ENCODE results near the gene CABP1. TPM values are rescaled to one million over a fixed set of nuclear protein-coding genes. Genes with fewer than 3 reads are reported as not detected.

CABP1 gene
- total and polyA plus RNA-seq, 10 of the 15 experiments (the other 5 are each of a cell fraction or from before 2014, with no cell fraction given), result 0.16 to 2.4 (median 0.80) TPM; not detected in 2

DNA sequence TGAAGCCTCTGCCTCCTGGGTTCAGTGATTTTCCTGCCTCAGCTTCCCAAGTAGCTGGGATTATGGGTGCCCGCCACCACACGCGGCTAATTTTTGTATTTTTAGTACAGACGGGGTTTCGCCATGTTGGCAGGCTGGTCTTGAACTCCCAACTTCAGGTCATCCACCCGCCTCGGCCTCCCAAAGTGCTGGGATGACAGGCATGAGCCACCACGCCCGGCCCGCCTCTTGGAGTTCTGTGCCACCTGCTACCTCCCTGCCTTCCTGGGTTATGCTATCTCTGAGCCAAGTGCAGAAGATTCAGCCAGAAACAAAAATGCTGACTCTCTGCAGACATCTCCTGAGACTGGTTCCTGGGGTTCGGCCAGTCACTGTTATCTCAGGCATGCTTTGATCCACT, 13.2 kb downstream of the CABP1 start:
- Histone ChIP-seq H3K79me2 (ENCODE audit: control insufficient read depth, insufficient read depth, low read length) (no peaks in the 10 kb centered on the region), H3K4me3 (no peak overlapping the region), H3K9ac (ENCODE audit: control insufficient read depth, insufficient read depth, low read length) (no peak overlapping the region), H3K36me3 (ENCODE audit: control insufficient read depth in 2 of 2, insufficient read depth in 2 of 2, low read length in 1 of 2) (no peaks in the 10 kb centered on the region), H3K4me1 (ENCODE audit: control insufficient read depth, insufficient read depth, low read length) (peaks cover 13% of the 10 kb centered on the region), H4K20me1 (ENCODE audit: control insufficient read depth, insufficient read depth) (no peaks in the 10 kb centered on the region), H3K27me3 (replicated peaks in 1 of 2; ENCODE audit: control insufficient read depth in 2 of 2, insufficient read depth in 2 of 2, low read length in 1 of 2) (no peaks in the 10 kb centered on the region), H3K9me3 (replicated peaks; ENCODE audit: control insufficient read depth, insufficient read depth, low read length) (no peaks in the 10 kb centered on the region), H3K4me2 (ENCODE audit: control insufficient read depth, insufficient read depth) (no peak overlapping the region), H3K27ac (ENCODE audit: control insufficient read depth, insufficient read depth) (no peak overlapping the region), H2AFZ (ENCODE audit: control insufficient read depth, low read depth, low read length) (no peak overlapping the region)
- no peak for DNase-seq (ENCODE audit: low read depth, low spot score)
- no peak for FAIRE-seq
- intact Hi-C loops (cut with micrococcal nuclease; ENCODE audit: unreplicated experiment), result no loop called here
- BruUV-seq (replicated peaks), result no TSS peak
- ATAC-seq, result no peak
- RAD21 ChIA-PET (ENCODE audit: unreplicated experiment), result interaction anchor here (1.0 to 7.3 kb wide), 3 partner anchors 24 to 318 kb away, joined by 3 to 77 read pairs (median 3); no protein-coding TSS in a partner anchor
- CTCF ChIA-PET, result interaction anchor here (1.5 to 14.4 kb wide), 4 partner anchors 13 to 318 kb away, joined by 4 to 454 read pairs (median 95); partner anchors contain the start of gene MLEC
- TF ChIP-seq, protein P1, sequence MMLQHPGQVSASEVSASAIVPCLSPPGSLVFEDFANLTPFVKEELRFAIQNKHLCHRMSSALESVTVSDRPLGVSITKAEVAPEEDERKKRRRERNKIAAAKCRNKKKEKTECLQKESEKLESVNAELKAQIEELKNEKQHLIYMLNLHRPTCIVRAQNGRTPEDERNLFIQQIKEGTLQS (IDR thresholded peaks at IDR 0.05; ENCODE audit: borderline replicate concordance, extremely low read depth, low read depth, low read length), result no peak
- TF ChIP-seq SREBF2 (IDR thresholded peaks at IDR 0.05; ENCODE audit: low read length), result no peak
- POLR2A ChIA-PET, result interaction anchor here (1.8 kb wide), 1 partner anchor 16 kb away, joined by 8 read pairs; no protein-coding TSS in a partner anchor
- WGBS (ENCODE audit: insufficient coverage, insufficient replicate concordance, low lambda C conversion rate, missing lambda C conversion rate), result 93% methylated on average over 11 of the region's 11 CpGs
- SMC1A ChIA-PET (ENCODE audit: uncharacterized antibody, unreplicated experiment), result interaction anchor here (1.2 to 7.5 kb wide), 4 partner anchors 10 to 34 kb away, joined by 4 to 132 read pairs (median 6); partner anchors contain the start of gene MLEC
- in situ Hi-C loops (cut with MboI), result no loop called here

DNA sequence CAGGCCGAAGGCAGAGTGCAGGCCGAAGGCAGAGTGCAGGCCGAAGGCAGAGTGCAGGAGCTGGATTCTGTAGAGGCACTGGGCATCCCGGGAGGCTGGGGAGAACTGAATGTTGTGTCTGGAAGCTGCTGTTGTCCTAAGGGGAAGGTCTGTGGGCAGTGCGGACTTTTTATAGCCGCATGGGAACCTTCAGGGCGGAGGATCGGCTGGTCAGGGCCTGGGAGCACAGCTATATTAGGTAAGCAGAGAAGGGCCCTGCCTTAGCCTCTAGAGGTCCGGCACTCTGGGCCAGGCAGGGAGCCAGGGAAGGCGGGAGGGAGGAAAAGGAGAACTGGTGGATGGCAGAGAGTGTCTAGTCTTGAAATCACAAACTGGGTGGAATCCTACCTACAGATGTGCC, 14.2 kb downstream of the CABP1 start:
- ChIA-PET POLR2A (interaction anchor here (0.5 to 0.6 kb wide), 2 partner anchors 9 to 411 kb away, joined by 3 read pairs; no protein-coding TSS in a partner anchor), RAD21 (ENCODE audit: unreplicated experiment) (interaction anchor here (1.0 to 1.7 kb wide), 2 partner anchors 35 to 317 kb away, joined by 3 read pairs; no protein-coding TSS in a partner anchor), CTCF (interaction anchor here (0.6 to 9.9 kb wide), 2 partner anchors 12 to 28 kb away, joined by 3 to 184 read pairs; no protein-coding TSS in a partner anchor), SMC1A (ENCODE audit: uncharacterized antibody, unreplicated experiment) (interaction anchor here (1.2 kb wide), 2 partner anchors 9 to 24 kb away, joined by 4 read pairs; no protein-coding TSS in a partner anchor)
- no peak for TF ChIP-seq POLR2A (IDR thresholded peaks at IDR 0.05; ENCODE audit: low read depth, low read length)
- TF ChIP-seq KAT2A (conservative IDR thresholded peaks at IDR 0.05; ENCODE audit: control insufficient read depth, low read depth, low read length), result no peak
- H3K9ac ChIP-seq (ENCODE audit: control insufficient read depth, insufficient read depth, low read length), result no peak overlapping the region
- DNase-seq (ENCODE audit: low read depth, low spot score), result no peak
- no peaks in the 10 kb centered on the region for H3K9me3 ChIP-seq (replicated peaks; ENCODE audit: control insufficient read depth, insufficient read depth, low read length)
- in situ Hi-C loops (cut with MboI), result no loop called here
- no peaks in the 10 kb centered on the region for H3K36me3 ChIP-seq (ENCODE audit: control insufficient read depth in 2 of 2, insufficient read depth in 2 of 2, low read length in 1 of 2)
- FAIRE-seq, result no peak
- peaks cover 3% of the 10 kb centered on the region; the same call in 1 of the 2 replicates for H3K4me1 ChIP-seq (ENCODE audit: control insufficient read depth, insufficient read depth, low read length)
- intact Hi-C loops (cut with micrococcal nuclease; ENCODE audit: unreplicated experiment), result no loop called here
- ATAC-seq, result no peak
- H3K4me3 ChIP-seq, result no peak overlapping the region
- H3K79me2 ChIP-seq (ENCODE audit: control insufficient read depth, insufficient read depth, low read length), result no peaks in the 10 kb centered on the region
- WGBS (ENCODE audit: insufficient coverage, insufficient replicate concordance, low lambda C conversion rate, missing lambda C conversion rate), result 87% methylated on average over 10 of the region's 10 CpGs
- H2AFZ ChIP-seq (ENCODE audit: control insufficient read depth, low read depth, low read length), result no peak overlapping the region
- no TSS peak for BruUV-seq (replicated peaks)
- no peaks in the 10 kb centered on the region for H3K27me3 ChIP-seq (replicated peaks in 1 of 2; ENCODE audit: control insufficient read depth in 2 of 2, insufficient read depth in 2 of 2, low read length in 1 of 2)
- H3K4me2 ChIP-seq (ENCODE audit: control insufficient read depth, insufficient read depth), result no peak overlapping the region
- no peaks in the 10 kb centered on the region for H4K20me1 ChIP-seq (ENCODE audit: control insufficient read depth, insufficient read depth)
- H3K27ac ChIP-seq (ENCODE audit: control insufficient read depth, insufficient read depth), result no peak overlapping the region
